Lung microvascular endothelial cell (primary cell): ENCODE results near the gene DGKE. TPM values are rescaled to one million over a fixed set of nuclear protein-coding genes. Genes with fewer than 3 reads are reported as not detected.
A peak's percentile ranks its signal among the peaks of the same experiment; 100 is the strongest.

Experiments used
- DNase-seq, 2 donors: peaks; one replicate each; pipeline versions ENCODE4 v3.0.0 to v3.0.0-alpha.2; 2010; ENCODE audit warnings: low read depth in 2 of 2
- total RNA-seq: library from RNA; depleted of rRNA; stranded (reverse); fragments of >200 nt; gene quantifications from 2 replicates; pipeline ENCODE4 v1.2.1, GENCODE V29; 2014

The DGKE gene
- 6.5 and 16.3 TPM in 2 replicates for total RNA-seq

DNA sequence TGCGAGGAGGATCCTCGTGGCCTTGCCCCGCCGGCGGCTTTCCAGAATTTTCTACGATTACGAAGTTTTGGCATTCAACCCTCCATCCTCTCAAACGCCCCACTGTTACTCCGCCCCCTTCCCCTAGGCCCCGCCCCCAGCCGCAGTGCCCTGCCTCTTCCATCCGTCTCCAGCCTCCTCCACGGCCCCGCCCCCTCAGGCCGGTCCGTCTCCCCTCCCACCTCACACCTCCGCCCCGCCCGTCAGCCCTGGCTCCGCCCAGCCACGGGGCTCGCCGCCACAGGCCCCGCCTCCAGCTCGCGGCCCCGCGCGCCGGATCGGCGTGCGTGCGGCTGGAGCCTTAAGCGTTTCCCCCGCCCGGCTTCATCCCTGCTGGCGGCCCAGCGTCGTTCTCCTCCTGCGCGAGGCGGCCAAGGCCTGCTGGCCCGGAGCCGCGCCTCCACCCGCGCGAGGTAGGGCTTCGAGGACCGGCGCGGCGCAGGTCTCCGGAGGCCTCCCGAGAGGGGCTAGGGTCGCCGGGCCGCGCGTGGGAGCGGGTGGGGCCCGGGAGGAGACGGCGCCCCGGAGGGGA is at the start of gene DGKE, which contains the start of gene C17orf67:
DGKE (plus strand) TSS at position 343 of the 571 bp plus-strand sequence. CDS start 645 bp downstream, outside the sequence.
C17orf67 (minus strand) TSS at position 112 of the 571 bp plus-strand sequence. CDS start 18,110 bp downstream, outside the sequence.
- peak; percentile 98 for DNase-seq

DNA sequence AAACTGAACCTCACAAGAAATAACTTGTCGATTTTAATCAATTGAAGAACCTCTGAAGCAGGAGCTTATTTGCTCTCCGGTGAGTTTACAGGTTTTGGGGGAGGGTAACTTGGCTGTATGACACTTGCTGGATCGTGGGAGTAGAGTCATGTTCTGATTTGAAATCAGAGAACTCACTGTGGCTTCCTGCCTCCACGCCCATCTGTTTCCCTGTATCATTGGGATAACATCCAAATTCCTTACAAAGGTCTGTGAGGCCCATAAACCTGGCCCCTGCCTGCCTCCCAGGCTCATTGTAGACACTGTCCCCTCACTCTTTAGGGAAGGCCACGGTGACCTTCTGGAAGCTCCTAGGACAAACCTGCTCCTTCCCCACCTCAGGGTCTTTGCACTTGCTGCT is 48.5 kb upstream of the DGKE start:
- DNase-seq, result peak; percentile 44 to 90

DNA sequence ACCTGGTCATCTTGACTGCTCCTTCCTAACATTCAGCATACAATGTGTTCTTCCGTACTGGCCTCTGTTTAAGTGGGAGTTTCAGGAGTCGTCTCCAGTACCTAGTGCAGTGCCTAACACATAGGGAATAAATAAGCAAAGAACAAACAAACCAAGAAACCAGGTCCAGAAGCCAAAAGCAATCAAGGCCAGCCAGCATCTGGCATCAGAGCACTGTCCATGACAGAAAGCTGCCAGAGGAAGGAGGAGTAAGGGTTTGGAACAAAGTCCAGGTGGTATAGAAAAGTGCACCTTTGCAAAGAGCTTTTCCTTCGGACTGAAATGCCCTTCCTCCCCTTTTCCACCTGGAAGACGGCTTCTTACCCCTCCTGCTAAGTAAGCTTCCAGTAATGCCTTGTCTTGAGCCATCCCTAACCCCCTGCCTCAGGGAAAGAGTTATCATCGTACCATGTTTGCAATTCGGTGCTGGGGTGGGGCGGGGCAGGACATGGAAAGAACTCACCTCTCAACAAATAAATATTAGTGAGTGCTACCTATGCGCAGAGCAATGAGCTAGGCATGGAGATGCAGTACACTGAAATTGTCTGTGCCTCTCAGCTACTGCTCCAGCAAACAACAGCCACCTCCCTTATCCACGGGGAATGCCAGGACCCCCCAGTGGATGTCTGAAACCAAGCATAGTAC is 47.8 kb upstream of the DGKE start:
- no peak for DNase-seq

DNA sequence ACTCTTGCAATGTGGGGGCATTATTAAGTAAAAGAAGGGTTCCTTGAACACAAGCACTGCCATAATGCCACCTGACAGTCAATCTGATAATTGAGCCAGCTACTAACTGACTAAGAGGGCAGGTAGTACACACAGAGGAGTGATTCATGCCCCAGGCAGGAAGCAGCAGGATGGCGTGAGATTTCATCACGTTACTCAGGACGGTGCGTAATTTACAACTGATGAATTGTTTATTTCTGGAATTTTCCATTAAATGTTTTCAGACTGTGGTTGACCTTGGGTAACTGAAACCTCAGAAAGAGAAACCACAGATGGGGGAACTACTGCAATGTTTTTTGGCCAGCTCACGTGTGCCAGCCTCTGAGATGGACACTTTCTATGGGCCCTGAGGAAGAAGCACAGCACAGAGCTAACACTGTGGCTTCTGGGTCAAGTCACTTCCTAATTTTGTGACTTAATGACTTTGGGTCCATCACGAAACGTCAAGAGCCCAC is 46.9 kb upstream of the DGKE start:
- peak; percentile 95 to 97 for DNase-seq

DNA sequence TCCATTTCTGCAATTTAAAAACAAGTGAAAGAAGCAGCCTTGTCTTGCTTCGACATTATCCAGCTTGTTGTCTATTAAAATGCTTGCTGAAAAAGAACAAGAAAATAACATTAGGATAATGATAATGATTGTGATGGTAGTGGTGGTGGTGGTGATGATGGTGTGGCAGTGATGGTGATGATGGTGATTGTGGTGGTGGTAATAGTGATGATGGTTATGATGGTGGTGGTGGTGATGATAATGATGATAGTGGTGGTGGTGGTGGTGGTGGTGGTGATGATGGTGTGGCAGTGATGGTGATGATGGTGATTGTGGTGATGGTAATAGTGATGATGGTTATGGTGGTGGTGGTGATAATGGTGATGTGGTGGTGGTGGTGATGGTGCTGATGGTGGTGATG is 41.7 kb upstream of the DGKE start:
- DNase-seq, result no peak

DNA sequence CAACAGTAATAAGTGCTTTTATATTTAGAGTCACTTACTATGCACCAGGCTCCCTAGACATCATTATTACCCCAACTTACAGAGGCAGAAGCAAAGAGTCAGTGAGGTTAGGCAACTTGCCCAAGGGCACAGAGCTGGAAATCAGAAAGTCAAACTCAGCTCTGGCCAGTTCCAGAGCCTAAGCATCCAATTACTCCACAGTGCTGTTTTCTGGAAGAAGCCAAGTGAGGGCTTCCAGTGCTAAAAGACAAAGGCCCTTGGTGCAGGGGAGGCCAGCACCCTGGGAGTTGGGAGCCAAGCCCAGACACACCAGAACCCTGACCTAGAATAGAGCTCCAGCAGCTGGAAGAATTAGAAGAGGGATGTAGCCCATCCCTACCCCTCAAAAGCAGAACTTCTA is 40.4 kb upstream of the DGKE start:
- DNase-seq, result no peak

DNA sequence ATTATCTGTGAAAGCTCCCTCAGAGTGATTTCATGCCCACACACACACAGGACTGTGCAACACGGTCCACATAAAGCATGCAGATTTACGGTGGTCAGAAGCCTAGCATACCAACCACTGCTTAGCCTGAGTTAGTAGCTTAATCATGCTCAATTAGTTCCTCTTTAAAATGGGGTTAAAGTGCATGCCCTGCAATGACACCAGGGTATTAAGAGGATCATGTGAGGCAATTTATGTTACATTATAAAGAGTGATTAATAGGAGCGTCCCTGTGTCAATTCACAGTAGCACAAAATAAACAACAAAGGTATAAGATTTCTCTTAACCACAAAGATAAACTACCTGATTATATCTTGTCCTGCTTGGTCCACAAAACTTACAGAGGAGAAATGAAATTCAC is 40.0 kb upstream of the DGKE start:
- no peak for DNase-seq

DNA sequence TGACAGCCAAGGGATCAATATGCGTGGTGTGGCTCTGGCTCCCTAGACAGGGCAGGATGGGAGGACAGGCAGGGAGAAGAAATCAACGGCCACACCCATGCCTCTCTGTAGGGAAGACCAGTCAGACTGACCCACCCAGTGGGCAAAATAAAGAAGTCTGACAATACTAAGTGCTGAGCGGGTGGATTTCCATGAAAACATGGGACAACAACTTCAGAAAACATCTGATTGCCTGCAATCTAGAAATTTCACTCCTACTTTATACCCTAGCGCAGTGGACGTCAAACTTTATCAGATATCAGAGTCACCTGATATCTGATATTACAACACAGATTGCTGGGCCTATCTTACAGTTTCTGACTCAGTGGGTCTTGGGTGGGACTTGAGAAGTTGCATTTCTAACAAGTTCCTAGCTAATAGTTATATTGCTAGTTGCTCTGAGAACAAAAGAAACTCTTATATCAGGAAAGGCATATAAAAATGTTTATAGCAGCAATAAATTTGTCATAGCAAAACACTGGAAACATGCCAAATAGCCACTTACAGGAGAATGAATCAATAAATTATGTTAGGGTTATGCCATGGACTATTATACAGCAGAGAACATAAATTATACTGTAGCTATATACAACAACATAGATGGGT is 38.6 kb upstream of the DGKE start:
- DNase-seq, result no peak

DNA sequence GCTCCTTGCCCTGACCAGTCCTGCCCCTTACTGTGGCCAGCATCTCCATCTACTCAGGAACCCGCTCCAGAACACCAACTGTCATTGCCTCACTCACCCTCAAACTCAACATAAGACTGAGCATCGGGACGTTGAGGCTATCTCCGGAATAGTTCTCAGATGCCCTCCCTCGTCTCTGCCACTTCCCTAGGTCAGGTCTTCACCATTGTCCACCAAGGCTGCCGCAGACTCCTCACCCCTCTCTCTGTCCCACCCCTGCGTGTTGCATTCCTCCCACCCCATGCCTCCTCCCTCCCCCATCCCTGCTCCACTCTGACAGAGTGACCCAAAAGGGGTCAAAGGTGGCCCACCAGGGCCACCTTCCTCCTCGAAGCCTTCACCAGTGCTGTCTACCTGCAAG is 37.4 kb upstream of the DGKE start:
- no peak for DNase-seq

DNA sequence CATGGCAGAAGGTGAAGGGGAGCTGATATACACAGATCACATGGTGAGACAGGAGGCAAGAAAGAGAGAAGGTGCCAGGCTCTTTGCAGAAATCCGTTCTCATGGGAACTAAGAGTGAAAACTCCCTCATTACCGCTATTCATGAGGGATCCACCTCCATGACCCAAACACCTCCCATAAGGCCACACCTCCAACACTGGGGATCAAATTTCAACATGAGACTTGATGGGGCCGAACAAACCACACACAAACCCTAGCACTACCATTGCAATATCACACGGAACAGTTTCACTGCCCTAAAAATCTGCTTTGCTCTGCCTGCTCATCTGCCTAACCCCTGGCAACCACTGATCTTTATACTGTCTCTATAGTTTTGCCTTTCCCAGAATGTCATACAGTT is 35.0 kb upstream of the DGKE start:
- no peak for DNase-seq

DNA sequence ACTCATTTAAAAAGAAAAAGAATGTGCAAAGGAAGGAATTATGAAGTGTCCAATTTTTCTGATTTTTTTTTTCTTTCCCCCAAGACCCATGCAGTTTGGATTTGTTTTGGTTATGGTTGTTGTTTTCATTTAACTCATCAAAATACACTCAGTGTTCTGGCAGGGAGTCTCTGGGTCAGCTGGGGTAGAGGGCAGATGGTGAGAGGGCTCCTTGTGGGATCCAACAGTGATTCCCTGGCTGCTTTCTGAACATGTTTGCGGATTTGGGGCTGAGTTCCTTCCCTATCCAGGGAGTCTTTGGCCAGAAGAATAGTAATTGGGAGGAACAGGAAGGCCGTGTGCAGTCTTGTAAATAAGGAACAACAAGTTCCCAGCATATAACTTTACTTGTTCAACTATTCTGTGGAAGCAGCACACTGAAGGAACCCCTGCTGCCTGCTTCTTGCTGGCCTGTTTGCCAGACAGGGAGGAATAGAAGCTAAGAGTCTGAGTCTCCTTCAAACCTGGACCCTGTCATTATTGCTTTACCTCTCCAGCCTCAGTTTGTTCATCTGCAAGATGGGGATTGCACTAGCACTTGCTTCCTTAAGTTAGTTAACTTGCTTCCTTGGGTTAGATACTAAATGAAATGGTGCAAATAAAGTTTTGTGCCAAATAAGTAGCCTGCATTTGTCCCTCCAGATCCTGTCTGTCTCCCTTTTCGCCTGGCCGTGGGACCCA is 32.3 kb upstream of the DGKE start:
- no peak for DNase-seq

DNA sequence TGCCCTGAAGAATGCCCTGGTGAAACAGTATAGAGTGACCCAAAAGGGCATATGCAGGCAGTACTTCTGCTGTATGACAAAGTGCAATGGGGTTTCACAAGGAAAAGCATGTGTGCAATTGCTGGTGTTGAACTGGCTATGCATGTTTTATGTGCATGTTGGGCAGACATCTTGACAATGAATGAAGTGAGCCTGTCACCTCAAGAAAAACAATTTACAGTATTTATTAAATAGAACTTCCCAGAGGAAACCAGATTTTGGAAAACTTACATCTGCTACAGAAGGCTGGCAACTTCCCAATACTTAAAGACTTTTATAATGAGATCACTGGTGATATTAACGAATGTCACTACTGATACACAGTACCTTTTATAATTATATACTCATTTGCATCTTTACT is 30.9 kb upstream of the DGKE start:
- DNase-seq, result no peak

DNA sequence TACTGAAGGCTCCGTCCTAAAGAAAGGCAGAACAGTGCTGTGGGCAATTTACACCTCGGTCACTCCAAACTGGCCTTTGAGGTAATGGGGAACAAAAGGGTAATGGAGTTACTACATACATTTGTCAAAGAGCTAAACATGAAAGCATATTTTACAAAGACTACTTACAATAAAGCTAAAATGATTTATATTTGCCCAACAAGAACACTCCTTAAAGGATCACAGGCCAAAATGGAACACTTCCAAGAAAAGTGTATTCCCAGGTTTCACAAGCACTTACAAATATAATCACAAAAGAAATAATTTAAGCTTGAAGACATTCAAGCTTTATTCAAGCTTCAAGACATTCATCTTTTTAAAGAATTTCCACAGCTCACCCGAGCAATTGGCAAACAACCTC is 29.5 kb upstream of the DGKE start:
- no peak for DNase-seq

DNA sequence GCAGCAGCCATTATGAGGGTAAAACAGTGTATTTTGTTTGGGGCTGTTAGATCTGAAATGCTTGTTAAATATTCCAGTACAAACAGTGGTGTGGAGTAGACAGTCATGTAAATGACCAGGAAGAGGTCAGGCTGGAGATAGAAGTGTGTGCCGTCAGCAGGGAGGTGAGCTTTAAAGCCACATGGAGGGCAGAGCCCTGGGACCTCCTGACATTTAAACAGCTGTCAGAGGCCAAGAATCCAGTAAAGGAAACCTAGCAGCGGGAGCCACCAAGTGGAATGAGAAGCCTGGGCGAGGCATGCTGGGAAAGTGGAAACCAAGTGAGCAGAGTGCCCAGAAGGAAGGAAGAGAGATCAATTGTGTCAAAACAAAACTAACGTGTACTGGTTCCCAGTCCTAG is 27.0 kb upstream of the DGKE start:
- DNase-seq, result peak in 1 of 2 donors; percentile 19

DNA sequence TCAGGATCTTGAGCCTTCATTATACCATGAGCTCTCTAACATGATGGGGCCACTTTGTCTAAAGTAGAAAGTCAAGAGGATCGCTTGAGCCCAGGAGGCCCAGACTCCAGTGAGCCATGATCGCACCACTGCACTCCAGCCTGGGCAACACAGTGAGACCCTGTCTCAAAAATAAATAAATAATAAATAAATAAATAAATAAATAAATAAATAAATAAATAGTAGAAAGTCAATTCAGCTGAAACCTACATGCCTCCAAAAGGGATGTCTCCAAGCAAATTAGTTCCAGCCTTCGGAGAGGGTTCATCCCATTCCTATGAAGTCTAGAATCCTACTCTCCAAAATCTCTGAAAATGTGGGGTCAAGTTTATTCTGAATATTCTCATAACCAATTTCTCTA is 26.2 kb upstream of the DGKE start:
- DNase-seq, result no peak

DNA sequence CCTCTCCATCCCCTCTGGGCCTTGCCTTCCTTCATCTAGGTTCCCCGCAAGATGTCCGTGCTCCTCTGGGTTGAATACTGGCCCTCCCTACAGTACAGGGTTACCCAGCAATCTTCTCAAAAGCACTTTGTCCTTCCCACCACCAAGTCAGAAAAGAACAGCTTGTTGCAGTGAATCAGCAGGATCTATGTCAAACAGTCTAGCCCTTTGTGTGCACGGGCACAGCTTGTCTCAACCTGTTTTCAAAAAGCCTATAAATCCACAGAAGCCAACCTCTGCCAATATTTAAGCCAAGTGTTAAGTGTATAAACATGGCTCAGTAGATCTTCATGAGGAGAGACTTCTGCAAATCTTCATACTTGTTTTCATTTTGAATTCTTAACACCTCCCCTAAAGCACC is 25.4 kb upstream of the DGKE start:
- DNase-seq, result no peak

DNA sequence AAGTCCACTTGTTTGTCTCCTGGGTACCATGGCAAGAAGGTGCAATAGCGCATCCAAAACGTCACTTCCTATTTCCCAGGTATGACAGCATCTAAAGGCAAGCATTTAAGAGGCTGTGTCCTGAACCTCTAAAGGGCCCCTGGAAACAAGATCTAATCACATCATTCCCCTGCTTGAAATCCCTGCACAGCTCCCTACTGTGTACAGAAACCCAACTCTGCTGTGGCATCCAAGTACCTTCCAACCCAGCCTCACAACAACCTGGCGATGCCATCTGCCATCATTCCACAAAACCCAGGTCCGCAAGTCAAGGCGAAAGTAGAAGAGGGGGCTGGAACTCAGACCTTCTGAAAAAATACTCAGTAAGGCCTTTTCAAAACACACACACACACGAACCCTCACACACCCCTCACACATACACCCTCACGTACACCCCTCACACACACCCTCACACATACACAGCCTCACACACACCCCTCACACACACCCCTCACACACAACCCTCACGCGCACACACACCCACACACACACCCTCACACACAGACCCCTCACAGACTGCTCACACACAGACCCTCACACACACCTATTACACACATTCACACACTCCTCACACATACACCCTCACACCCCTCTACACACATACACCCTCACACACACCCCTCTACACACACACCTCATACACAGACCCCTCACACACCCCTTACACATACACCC is 24.7 kb upstream of the DGKE start:
- DNase-seq, result no peak

DNA sequence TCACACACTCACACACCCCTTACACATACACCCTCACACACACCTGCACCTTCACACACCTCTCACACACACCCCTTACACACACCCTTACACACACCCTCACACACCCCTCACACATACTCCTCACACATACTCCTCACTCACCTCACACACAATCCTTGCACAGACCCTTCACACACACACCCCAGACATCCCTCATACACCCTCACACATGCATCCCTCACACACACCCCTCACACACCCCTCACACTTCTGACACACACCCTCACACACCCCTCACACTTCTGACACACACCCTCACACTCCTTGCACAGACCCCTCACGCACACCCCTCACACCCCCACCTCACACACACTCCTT is 24.2 kb upstream of the DGKE start:
- no peak for DNase-seq

DNA sequence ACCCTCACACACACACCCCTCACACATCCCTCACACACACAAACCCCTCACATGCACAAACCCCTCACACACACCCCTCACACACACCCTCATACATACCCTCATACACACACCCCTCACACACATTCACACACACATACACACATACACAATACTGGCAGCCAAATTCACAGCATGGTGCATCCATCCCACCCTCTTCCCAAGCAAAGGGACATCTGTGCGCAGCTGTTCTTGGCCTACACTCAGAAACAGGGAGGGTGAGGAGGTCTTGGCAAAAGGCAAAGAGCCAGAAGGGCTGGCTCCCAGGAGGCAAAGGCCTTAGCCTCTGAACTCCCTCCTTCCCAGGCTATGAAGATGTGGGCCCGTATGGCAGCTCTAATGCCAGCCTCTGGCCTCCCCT is 23.6 kb upstream of the DGKE start:
- no peak for DNase-seq

DNA sequence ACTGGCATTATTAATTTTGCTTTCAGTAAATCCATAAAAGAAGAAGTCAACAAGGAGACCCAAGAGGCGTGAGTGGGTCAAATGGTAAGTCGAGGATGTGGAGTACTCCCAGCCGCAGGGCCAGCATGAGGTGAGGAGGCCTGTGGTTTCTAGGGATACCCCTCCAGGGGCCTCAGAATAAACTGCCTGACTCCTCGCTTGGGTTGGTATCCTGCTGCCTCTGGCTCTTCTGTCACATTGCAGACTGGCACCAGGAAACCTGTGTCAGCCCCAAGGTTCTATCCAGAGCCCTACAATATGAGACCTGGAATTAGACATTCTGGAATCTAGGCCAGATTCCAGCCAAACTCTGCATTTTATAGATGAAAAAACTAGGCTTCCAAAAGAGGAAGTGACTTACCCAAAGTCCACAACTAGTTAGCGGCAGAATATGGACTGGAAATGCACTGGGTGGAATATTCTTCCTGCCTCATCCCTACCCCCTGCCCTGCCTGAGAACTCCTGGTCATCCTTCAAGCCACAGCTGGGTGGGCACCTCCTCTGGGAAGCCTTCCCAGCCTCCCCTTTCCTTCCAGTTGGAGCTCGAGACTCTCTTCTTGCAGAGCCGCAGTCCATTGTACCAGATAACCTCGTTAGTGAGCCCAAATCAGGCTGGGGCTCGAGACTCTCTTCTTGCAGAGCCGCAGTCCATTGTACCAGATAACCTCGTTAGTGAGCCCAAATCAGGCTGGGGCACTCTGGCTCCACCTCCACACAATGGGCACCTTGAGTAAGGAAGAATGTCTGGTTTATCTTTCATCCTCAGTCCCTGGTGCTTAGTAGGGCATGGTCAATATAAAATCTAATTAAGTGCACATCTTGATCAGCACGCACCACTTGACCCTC is 22.8 kb upstream of the DGKE start:
- DNase-seq, result no peak
